Choroid plexus epithelial cell (primary cell): ENCODE results near the gene UHMK1.
"Not testable (repeated sequence)": the region's sequence is repeated elsewhere in the genome, so short reads cannot be mapped to it uniquely, and the experiment has no call there.

Experiments used
- DNase-seq: peaks from one replicate; pipeline ENCODE4 v3.0.0-alpha.2; 2010; ENCODE audit warnings: low read depth
- H3K4me3 ChIP-seq: 2 replicates; pipeline ENCODE4 v1.5.1; 2011; ENCODE audit warnings: low read depth, mild to moderate bottlenecking, control low read depth, low read length, moderate library complexity
- TF ChIP-seq, protein P1 (sequence below): conservative IDR thresholded peaks from 2 replicates; pipeline ENCODE4 v1.5.1; 2011; ENCODE audit warnings: low read depth, mild to moderate bottlenecking, control low read depth, inconsistent platforms, low read length, moderate library complexity

Gene UHMK1

DNA sequence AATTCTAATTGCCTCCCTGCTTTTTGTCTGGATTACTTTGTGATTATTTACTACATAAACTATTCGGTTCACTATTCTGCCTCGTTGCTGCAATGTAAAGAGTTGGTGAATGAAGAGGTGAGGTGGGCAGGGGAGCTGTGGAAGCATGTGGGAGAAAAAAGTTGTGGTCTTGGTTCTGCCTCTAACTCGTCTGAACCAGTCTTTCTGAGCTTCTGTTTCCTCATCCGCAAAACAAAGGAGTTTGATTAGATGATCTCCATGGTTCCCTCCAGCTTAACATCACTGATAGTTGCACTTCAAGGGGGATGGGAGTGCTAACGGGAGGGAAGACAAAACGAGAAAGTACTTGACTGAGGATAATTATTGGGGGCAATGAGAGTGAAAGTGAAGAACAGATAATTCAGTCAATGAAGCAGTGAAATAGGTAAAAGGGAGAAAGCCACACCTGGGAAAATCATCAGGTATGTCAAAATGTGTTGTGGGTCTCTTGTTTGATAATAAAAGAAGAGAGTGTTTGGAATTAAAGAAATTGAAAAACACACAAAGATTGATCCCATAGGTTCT is 26.2 kb upstream of the UHMK1 start:
- TF ChIP-seq, protein P1, sequence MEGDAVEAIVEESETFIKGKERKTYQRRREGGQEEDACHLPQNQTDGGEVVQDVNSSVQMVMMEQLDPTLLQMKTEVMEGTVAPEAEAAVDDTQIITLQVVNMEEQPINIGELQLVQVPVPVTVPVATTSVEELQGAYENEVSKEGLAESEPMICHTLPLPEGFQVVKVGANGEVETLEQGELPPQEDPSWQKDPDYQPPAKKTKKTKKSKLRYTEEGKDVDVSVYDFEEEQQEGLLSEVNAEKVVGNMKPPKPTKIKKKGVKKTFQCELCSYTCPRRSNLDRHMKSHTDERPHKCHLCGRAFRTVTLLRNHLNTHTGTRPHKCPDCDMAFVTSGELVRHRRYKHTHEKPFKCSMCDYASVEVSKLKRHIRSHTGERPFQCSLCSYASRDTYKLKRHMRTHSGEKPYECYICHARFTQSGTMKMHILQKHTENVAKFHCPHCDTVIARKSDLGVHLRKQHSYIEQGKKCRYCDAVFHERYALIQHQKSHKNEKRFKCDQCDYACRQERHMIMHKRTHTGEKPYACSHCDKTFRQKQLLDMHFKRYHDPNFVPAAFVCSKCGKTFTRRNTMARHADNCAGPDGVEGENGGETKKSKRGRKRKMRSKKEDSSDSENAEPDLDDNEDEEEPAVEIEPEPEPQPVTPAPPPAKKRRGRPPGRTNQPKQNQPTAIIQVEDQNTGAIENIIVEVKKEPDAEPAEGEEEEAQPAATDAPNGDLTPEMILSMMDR: no peak
- no peak for DNase-seq

DNA sequence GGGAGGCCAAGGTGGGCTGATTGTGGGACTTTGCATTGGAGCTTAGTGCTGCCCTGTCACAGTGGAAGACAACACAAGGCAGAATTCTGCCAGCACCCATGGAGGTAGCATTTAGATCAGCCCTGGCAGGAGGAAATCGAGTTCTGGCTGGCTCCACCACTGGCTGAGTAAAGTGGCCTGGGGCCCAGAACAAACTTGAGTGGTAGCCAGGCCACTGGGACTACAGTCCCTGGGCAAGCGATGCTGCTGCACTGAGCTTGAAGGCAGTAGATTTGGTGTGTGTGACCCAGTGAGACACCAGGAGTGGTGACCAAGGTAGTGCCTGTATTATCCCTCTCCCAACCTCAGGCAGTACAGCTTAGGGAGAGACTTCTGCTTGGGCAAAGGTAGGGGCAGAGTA is 22.5 kb upstream of the UHMK1 start:
- no peak overlapping the region for H3K4me3 ChIP-seq
- TF ChIP-seq, protein P1: no peak
- DNase-seq: no peak

More for the DNA sequence above, 26.2 kb upstream of the UHMK1 start:
- no peak overlapping the region for H3K4me3 ChIP-seq

DNA sequence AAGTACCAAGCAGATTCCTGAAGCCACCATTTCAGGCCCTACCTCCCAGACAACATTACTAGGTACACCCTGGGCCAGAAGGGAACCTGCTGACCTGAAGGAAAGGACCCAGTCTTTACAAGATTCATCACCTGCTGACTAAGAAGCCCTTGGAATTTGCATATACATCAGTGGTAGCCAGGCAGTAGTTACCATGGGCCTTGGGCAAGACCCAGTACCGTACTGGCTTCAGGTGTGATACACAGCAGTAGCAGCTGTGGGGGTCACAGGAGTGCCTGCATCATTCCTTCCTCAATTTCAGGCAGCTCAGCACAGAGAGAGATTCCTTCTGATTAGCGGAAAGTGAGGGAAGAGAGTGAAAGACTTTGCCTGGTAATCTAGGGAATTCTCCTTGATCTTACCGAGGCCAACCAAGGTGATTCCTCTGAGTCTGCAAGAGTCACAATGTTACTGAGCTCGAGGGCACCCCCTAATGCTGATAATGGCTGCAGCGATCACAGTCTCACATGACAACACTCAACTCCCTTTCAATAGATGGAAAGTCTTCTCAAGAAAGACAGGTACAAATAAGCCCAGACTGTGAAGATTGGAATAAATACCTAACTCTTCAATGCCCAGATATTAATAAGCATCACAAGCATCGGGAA is 22.0 kb upstream of the UHMK1 start:
- H3K4me3 ChIP-seq: no peak overlapping the region
- no peak for DNase-seq
- TF ChIP-seq, protein P1: no peak

DNA sequence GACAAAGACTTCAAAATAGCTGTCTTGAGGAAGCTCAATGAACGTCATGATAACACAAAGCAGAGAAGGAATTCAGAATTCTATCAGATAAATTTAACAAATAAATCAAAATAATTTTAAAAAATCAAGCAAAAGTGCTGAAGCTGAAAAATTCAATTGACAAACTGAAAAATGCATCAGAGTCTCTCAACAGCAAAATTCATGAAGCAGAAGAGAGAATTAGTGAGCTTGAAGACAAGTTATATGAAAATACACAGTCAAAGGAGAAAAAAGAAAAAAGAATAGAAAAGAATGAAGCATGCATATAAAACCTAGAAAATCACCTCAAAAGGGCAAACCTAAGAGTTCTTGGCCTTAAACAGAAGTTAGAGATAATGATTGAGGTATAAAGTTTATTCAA is 21.0 kb upstream of the UHMK1 start:
- TF ChIP-seq, protein P1: no peak
- peak; percentile 20 for DNase-seq
- no peak overlapping the region for H3K4me3 ChIP-seq

DNA sequence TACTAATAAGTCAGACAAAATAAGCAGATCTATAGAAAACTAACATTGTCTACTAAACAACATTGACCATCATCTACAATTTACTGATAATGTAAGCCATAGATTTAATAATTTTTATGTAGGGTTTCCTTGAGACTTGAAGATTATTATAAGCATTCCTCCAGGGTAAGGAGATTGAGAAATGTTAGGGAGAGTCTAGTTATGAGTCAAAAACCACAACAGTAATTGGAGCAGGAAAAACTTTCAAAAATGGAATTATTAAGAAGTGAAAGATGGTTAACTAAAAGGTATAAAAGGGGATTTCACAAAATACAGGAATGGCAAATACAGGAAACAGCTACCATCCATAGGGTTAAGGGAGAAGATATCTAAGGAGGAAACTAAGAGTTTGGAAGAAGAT is 12.4 kb upstream of the UHMK1 start:
- H3K4me3 ChIP-seq: no peak overlapping the region
- DNase-seq: peak; percentile 28
- TF ChIP-seq, protein P1: no peak

DNA sequence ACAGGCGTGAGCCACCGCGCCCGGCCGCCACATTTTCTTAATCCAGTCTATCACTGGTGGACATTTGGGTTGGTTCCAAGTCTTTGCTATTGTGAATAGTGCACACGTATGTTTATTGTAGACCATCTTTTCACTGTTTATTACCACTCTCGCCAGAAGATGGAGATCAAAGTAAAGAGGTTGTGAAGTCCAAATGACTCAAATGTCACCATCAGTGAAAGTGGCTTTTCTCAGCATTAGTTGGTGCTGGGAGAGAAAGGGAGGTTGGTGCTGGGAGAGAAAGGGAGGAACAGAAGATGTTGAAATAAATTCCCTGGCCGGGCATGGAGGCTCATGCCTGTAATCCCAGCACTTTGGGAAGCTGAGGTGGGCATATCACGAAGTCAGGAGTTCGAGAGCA is 10.4 kb upstream of the UHMK1 start:
- no peak overlapping the region for H3K4me3 ChIP-seq
- TF ChIP-seq, protein P1: no peak
- DNase-seq: no peak

DNA sequence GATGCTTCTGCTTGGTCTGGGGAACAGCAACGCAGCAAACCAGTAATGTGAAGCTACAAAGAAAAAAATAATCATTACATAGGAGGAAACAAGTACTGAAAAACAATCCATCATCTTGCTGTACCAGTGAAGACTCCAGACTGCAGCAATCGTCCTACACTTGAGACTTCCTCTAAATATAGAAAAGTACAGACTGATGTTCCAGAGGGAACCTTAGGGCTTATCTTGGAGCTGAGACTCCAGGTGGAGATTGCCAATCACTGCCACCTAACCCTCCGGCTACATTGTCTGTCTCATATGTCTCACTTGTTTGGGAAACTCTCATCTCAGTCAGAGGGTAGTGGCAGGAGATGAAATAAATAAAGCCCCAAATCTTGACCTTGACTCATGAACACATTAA is 9.4 kb upstream of the UHMK1 start:
- DNase-seq: no peak
- H3K4me3 ChIP-seq: no peak overlapping the region
- TF ChIP-seq, protein P1: no peak

DNA sequence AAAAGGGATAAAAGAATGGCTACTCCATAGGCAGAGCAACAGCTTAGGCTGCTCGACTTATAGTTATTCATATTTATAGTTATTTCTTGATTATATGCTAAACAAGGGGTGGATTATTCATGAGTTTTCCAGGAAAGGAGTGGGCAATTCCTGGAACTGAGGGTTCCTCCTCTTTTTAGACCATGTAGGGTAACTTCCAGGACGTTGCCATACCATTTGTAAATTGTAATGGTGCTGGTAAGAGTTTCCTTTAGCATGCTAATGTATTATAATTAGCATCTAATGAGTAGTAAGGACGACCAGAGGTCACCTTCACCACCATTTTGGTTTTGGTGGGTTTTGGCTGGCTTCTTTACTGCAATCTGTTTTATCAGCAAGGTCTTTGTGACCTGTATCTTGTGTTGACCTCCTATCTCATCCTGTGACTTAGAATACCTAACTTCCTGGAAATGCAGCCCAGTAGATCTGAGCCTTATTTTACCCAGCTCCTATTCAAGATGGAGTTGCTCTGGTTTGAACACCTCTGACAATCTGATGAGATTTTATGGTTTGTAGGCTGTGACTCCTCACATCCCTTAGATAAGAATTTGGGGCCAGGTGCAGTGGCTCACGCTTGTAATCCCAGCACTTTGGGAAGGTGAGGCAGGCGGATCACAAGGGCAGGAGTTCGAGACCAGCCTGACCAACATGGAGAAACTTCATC is 1.9 kb upstream of the UHMK1 start:
- DNase-seq, H3K4me3 ChIP-seq: not testable (repeated sequence)
